ENCODE data around the gene UTY. TPM values are rescaled to one million over a fixed set of nuclear protein-coding genes. Genes with fewer than 3 reads are reported as not detected.

UTY gene
- total and polyA plus RNA-seq, 4 donors, result 2.2 to 24.3 TPM; not detected in 2

- no peaks in the 10 kb centered on the region for H3K9me3 ChIP-seq (ENCODE audit: control insufficient read depth in 4 of 4, low read length in 3 of 4)
- 25% methylated on average over 25 of the region's 25 CpGs for WGBS
- DNase-seq (ENCODE audit: low spot score), result peak; percentile 73
- peak overlapping the region in 1 of 2 donors; percentile 80 for H3K9ac ChIP-seq (ENCODE audit: low read depth in 1 of 2, low read length in 2 of 2)
- no peaks in the 10 kb centered on the region for H3K36me3 ChIP-seq (ENCODE audit: control insufficient read depth in 4 of 4, insufficient read depth in 3 of 4, low read depth in 1 of 4, low read length in 3 of 4)
- H3K4me1 ChIP-seq (ENCODE audit: control insufficient read depth in 4 of 4, insufficient read depth in 4 of 4, low read length in 3 of 4), result peaks cover 0 to 2% (median 0%) of the 10 kb centered on the region in 4 donors
- peak overlapping the region in 1 of 2 donors; percentile 12 for H3K27ac ChIP-seq (ENCODE audit: low read depth in 1 of 2, low read length in 2 of 2)
- peak overlapping the region in 2 of 3 donors; percentile 4 to 51 for H3K4me3 ChIP-seq (ENCODE audit: low read depth in 1 of 3, low read length in 3 of 3)
- TF ChIP-seq CTCF (IDR thresholded peaks at IDR 0.05; ENCODE audit: low read depth, low read length, missing input control) (peak; percentile 41), ATF3 (IDR thresholded peaks at IDR 0.05) (no peak)
- no peaks in the 10 kb centered on the region for H3K27me3 ChIP-seq (ENCODE audit: control insufficient read depth in 4 of 4, insufficient read depth in 4 of 4, low read length in 3 of 4)
Observed at GRCh38 chrY:13435968-13436937, 43.6 kb downstream of the UTY start.

GRCh38 chrY:13435206-13435967 lies 44.4 kb downstream of the UTY start:
- H3K9me3 ChIP-seq (ENCODE audit: control insufficient read depth in 4 of 4, low read length in 3 of 4), result no peaks in the 10 kb centered on the region
- H3K36me3 ChIP-seq (ENCODE audit: control insufficient read depth in 4 of 4, insufficient read depth in 3 of 4, low read depth in 1 of 4, low read length in 3 of 4), result no peaks in the 10 kb centered on the region
- 77% methylated on average over 22 of the region's 22 CpGs for WGBS
- H3K4me3 ChIP-seq (ENCODE audit: low read depth in 1 of 3, low read length in 3 of 3), result peak overlapping the region in 2 of 3 donors; percentile 4 to 51
- no peaks in the 10 kb centered on the region for H3K27me3 ChIP-seq (ENCODE audit: control insufficient read depth in 4 of 4, insufficient read depth in 4 of 4, low read length in 3 of 4)
- no peak overlapping the region for H3K27ac ChIP-seq (ENCODE audit: low read depth in 1 of 2, low read length in 2 of 2)
- TF ChIP-seq FOXA2 (IDR thresholded peaks at IDR 0.05) (no peak), TAF1 (conservative IDR thresholded peaks at IDR 0.05) (no peak), HNF4G (IDR thresholded peaks at IDR 0.05) (no peak), NR2F2 (IDR thresholded peaks at IDR 0.05) (no peak)
- no peak for DNase-seq (ENCODE audit: low spot score)
- H3K4me1 ChIP-seq (ENCODE audit: control insufficient read depth in 4 of 4, insufficient read depth in 4 of 4, low read length in 3 of 4), result peaks cover 0 to 2% (median 0%) of the 10 kb centered on the region in 4 donors
- no peak overlapping the region for H3K9ac ChIP-seq (ENCODE audit: low read depth in 1 of 2, low read length in 2 of 2)

GRCh38 chrY:13432293-13433025 lies 47.4 kb downstream of the UTY start:
- peaks cover 0 to 2% (median 0%) of the 10 kb centered on the region in 4 donors for H3K4me1 ChIP-seq (ENCODE audit: control insufficient read depth in 4 of 4, insufficient read depth in 4 of 4, low read length in 3 of 4)
- no peak overlapping the region for H3K4me3 ChIP-seq (ENCODE audit: low read depth in 1 of 3, low read length in 3 of 3)
- no peak for DNase-seq (ENCODE audit: low spot score)
- WGBS, result 46% methylated on average over 3 of the region's 3 CpGs
- no peak overlapping the region for H3K9ac ChIP-seq (ENCODE audit: low read depth in 1 of 2, low read length in 2 of 2)
- H3K27ac ChIP-seq (ENCODE audit: low read depth in 1 of 2, low read length in 2 of 2), result no peak overlapping the region
- H3K36me3 ChIP-seq (ENCODE audit: control insufficient read depth in 4 of 4, insufficient read depth in 3 of 4, low read depth in 1 of 4, low read length in 3 of 4), result no peaks in the 10 kb centered on the region
- no peaks in the 10 kb centered on the region for H3K9me3 ChIP-seq (ENCODE audit: control insufficient read depth in 4 of 4, low read length in 3 of 4)
- no peaks in the 10 kb centered on the region for H3K27me3 ChIP-seq (ENCODE audit: control insufficient read depth in 4 of 4, insufficient read depth in 4 of 4, low read length in 3 of 4)
- TF ChIP-seq EGR1 (IDR thresholded peaks at IDR 0.05; ENCODE audit: low read depth in 2 of 2) (no peak), FOXA2 (IDR thresholded peaks at IDR 0.05) (no peak), RXRA (IDR thresholded peaks at IDR 0.05) (no peak), FOXA1 (IDR thresholded peaks at IDR 0.05) (no peak), SP1 (IDR thresholded peaks at IDR 0.05) (no peak), YY1 (IDR thresholded peaks at IDR 0.05) (no peak), HNF4G (IDR thresholded peaks at IDR 0.05) (no peak), HNF4A (conservative IDR thresholded peaks at IDR 0.05) (no peak), ZBTB33 (IDR thresholded peaks at IDR 0.05) (no peak), REST (IDR thresholded peaks at IDR 0.05) (no peak), NR2F2 (IDR thresholded peaks at IDR 0.05) (no peak), TAF1 (conservative IDR thresholded peaks at IDR 0.05) (no peak), MAX (IDR thresholded peaks at IDR 0.05) (no peak), JUND (IDR thresholded peaks at IDR 0.05) (no peak)
